WTC11 (cell line): ENCODE measurements around the gene TMEM80. TPM values are rescaled to one million over a fixed set of nuclear protein-coding genes. Genes with fewer than 3 reads are reported as not detected.

Source experiments
- ATAC-seq: fragments of 200-7000 bp; cut with Tn5 transposase; 2 replicates; pipeline ENCODE4 v1.10.0; 2021; ENCODE audit warnings: mild to moderate bottlenecking, moderate library complexity
- CTCF ChIA-PET: fragments of 300-600 bp; sonication (Branson Sonifier 250); formaldehyde crosslinking; loops from one replicate; lab custom pipeline; 2021; ENCODE audit warnings: antibody characterized with exemption; lab: Charles Lee
- POLR2A ChIA-PET: fragments of 350-600 bp; sonication (Branson Sonifier 250); formaldehyde crosslinking; loops from one replicate; lab custom pipeline; 2021; ENCODE audit warnings: antibody characterized with exemption; lab: Charles Lee
- DNase-seq: peaks from one replicate; pipeline ENCODE4 v3.0.0; 2021; ENCODE audit warnings: low spot score
- H3K27ac Mint-ChIP-seq: 2 replicates; pipeline ENCODE4 v1.8.0; 2021; ENCODE audit warnings: mixed read lengths
- H3K27me3 Mint-ChIP-seq: 2 replicates; pipeline ENCODE4 v1.8.0; 2021; ENCODE audit warnings: low read depth, mild to moderate bottlenecking, moderate library complexity, mixed read lengths
- H3K36me3 Mint-ChIP-seq: 2 replicates; pipeline ENCODE4 v1.8.0; 2021; ENCODE audit warnings: mixed read lengths
- H3K4me1 Mint-ChIP-seq: 2 replicates; pipeline ENCODE4 v1.8.0; 2022; ENCODE audit warnings: mixed read lengths
- H3K4me3 Mint-ChIP-seq: 2 replicates; pipeline ENCODE4 v1.8.0; 2021; ENCODE audit warnings: mild to moderate bottlenecking, moderate library complexity, mixed read lengths
- H3K9me3 Mint-ChIP-seq: 2 replicates; pipeline ENCODE4 v1.8.0; 2021; ENCODE audit warnings: mixed read lengths
- ATF3 ChIP-seq: sonication (generic); formaldehyde crosslinking; conservative IDR thresholded peaks from 2 replicates; pipeline ENCODE4 v1.8.1; 2022; ENCODE audit warnings: mild to moderate bottlenecking, missing genetic modification reagents
- E2F1 ChIP-seq: sonication (generic); formaldehyde crosslinking; IDR thresholded peaks from 2 replicates; pipeline ENCODE4 v1.8.0; 2022; ENCODE audit warnings: mild to moderate bottlenecking, missing genetic modification reagents
- ERG ChIP-seq: fragments of 250-450 bp; sonication (Bioruptor Pico); IDR thresholded peaks from 2 replicates; pipeline ENCODE4 v1.8.0; 2021; ENCODE audit warnings: mild to moderate bottlenecking
- FOXJ3 ChIP-seq: sonication (generic); formaldehyde crosslinking; IDR thresholded peaks from 2 replicates; pipeline ENCODE4 v1.9.0; 2021; ENCODE audit warnings: missing genetic modification reagents, mild to moderate bottlenecking, borderline replicate concordance
- GABPB1 ChIP-seq: sonication (generic); formaldehyde crosslinking; IDR thresholded peaks from 2 replicates; pipeline ENCODE4 v1.8.1; 2023; ENCODE audit warnings: mild to moderate bottlenecking, missing genetic modification reagents
- NFE2L1 ChIP-seq: sonication (generic); formaldehyde crosslinking; IDR thresholded peaks from 2 replicates; pipeline ENCODE4 v1.8.1; 2023; ENCODE audit warnings: missing genetic modification reagents
- OVOL2 ChIP-seq: fragments of 250-450 bp; sonication (Bioruptor Pico); IDR thresholded peaks from 2 replicates; pipeline ENCODE4 v1.9.0; 2021; ENCODE audit warnings: mild to moderate bottlenecking, borderline replicate concordance
- TCF7 ChIP-seq: sonication (generic); formaldehyde crosslinking; IDR thresholded peaks from 2 replicates; pipeline ENCODE4 v1.8.0; 2022; ENCODE audit warnings: mild to moderate bottlenecking, low read depth, missing genetic modification reagents, moderate library complexity
- TEAD1 ChIP-seq: sonication (generic); formaldehyde crosslinking; IDR thresholded peaks from 2 replicates; pipeline ENCODE4 v1.8.0; 2022; ENCODE audit warnings: mild to moderate bottlenecking, missing genetic modification reagents
- ZMAT4 ChIP-seq: fragments of 250-450 bp; sonication (Bioruptor Pico); IDR thresholded peaks from 2 replicates; pipeline ENCODE4 v1.9.0; 2021; ENCODE audit warnings: mild to moderate bottlenecking
- ZNF423 ChIP-seq: fragments of 250-450 bp; sonication (Bioruptor Pico); IDR thresholded peaks from 2 replicates; pipeline ENCODE4 v2.1.2; 2022; ENCODE audit warnings: mild to moderate bottlenecking, moderate library complexity
- ZNF512 ChIP-seq: sonication (generic); formaldehyde crosslinking; IDR thresholded peaks from 2 replicates; pipeline ENCODE4 v1.8.1; 2022; ENCODE audit warnings: missing genetic modification reagents, borderline replicate concordance
- total RNA-seq: library from RNA; stranded (reverse); gene quantifications from 3 replicates; pipeline ENCODE4 v1.2.3, GENCODE V29; 2021
- TF ChIP-seq, protein P1 (sequence below): sonication (generic); formaldehyde crosslinking; IDR thresholded peaks from 2 replicates; pipeline ENCODE4 v1.8.1; 2023; ENCODE audit warnings: mild to moderate bottlenecking, missing genetic modification reagents
- TF ChIP-seq, protein P2 (sequence below): fragments of 250-450 bp; sonication (Bioruptor Pico); IDR thresholded peaks from 2 replicates; pipeline ENCODE4 v2.1.2; 2022; ENCODE audit warnings: mild to moderate bottlenecking, moderate library complexity
- TF ChIP-seq, protein P3 (sequence below): sonication (generic); formaldehyde crosslinking; IDR thresholded peaks from 2 replicates; pipeline ENCODE4 v1.8.0; 2023; ENCODE audit warnings: missing genetic modification reagents, mild to moderate bottlenecking, borderline replicate concordance
- TF ChIP-seq, protein P4 (sequence below): sonication (generic); formaldehyde crosslinking; IDR thresholded peaks from 2 replicates; pipeline ENCODE4 v1.8.0; 2022; ENCODE audit warnings: mild to moderate bottlenecking, missing genetic modification reagents

The TMEM80 gene
- total RNA-seq, 1 experiment from 2014 or later = 23.4 TPM

- Mint-ChIP-seq H3K9me3 (no peaks in the 10 kb centered on the region), H3K4me1 (no peaks in the 10 kb centered on the region), H3K4me3 (no peak overlapping the region), H3K27ac (peak overlapping the region; percentile 45; the same call in 1 of the 2 replicates), H3K36me3 (peaks cover 30% of the 10 kb centered on the region), H3K27me3 (no peaks in the 10 kb centered on the region)
- no peak for ATAC-seq
- TF ChIP-seq TCF7 (no peak), ATF3 (no peak), ZMAT4 (CRISPR knock-in tag) (no peak), TEAD1 (CRISPR knock-in tag) (no peak), FOXJ3 (CRISPR knock-in tag) (no peak), E2F1 (CRISPR knock-in tag) (no peak), GABPB1 (CRISPR knock-in tag) (no peak), NFE2L1 (CRISPR knock-in tag) (no peak), ZNF512 (no peak), ZNF423 (no peak), ERG (CRISPR knock-in tag) (no peak), OVOL2 (CRISPR knock-in tag) (no peak)
- TF ChIP-seq, protein P1, sequence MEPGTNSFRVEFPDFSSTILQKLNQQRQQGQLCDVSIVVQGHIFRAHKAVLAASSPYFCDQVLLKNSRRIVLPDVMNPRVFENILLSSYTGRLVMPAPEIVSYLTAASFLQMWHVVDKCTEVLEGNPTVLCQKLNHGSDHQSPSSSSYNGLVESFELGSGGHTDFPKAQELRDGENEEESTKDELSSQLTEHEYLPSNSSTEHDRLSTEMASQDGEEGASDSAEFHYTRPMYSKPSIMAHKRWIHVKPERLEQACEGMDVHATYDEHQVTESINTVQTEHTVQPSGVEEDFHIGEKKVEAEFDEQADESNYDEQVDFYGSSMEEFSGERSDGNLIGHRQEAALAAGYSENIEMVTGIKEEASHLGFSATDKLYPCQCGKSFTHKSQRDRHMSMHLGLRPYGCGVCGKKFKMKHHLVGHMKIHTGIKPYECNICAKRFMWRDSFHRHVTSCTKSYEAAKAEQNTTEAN (CRISPR knock-in tag) = no peak
- TF ChIP-seq, protein P2, sequence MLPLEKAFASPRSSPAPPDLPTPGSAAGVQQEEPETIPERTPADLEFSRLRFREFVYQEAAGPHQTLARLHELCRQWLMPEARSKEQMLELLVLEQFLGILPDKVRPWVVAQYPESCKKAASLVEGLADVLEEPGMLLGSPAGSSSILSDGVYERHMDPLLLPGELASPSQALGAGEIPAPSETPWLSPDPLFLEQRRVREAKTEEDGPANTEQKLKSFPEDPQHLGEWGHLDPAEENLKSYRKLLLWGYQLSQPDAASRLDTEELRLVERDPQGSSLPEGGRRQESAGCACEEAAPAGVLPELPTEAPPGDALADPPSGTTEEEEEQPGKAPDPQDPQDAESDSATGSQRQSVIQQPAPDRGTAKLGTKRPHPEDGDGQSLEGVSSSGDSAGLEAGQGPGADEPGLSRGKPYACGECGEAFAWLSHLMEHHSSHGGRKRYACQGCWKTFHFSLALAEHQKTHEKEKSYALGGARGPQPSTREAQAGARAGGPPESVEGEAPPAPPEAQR (CRISPR knock-in tag) = no peak
- TF ChIP-seq, protein P3, sequence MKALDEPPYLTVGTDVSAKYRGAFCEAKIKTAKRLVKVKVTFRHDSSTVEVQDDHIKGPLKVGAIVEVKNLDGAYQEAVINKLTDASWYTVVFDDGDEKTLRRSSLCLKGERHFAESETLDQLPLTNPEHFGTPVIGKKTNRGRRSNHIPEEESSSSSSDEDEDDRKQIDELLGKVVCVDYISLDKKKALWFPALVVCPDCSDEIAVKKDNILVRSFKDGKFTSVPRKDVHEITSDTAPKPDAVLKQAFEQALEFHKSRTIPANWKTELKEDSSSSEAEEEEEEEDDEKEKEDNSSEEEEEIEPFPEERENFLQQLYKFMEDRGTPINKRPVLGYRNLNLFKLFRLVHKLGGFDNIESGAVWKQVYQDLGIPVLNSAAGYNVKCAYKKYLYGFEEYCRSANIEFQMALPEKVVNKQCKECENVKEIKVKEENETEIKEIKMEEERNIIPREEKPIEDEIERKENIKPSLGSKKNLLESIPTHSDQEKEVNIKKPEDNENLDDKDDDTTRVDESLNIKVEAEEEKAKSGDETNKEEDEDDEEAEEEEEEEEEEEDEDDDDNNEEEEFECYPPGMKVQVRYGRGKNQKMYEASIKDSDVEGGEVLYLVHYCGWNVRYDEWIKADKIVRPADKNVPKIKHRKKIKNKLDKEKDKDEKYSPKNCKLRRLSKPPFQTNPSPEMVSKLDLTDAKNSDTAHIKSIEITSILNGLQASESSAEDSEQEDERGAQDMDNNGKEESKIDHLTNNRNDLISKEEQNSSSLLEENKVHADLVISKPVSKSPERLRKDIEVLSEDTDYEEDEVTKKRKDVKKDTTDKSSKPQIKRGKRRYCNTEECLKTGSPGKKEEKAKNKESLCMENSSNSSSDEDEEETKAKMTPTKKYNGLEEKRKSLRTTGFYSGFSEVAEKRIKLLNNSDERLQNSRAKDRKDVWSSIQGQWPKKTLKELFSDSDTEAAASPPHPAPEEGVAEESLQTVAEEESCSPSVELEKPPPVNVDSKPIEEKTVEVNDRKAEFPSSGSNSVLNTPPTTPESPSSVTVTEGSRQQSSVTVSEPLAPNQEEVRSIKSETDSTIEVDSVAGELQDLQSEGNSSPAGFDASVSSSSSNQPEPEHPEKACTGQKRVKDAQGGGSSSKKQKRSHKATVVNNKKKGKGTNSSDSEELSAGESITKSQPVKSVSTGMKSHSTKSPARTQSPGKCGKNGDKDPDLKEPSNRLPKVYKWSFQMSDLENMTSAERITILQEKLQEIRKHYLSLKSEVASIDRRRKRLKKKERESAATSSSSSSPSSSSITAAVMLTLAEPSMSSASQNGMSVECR (CRISPR knock-in tag) = no peak
- TF ChIP-seq, protein P4, sequence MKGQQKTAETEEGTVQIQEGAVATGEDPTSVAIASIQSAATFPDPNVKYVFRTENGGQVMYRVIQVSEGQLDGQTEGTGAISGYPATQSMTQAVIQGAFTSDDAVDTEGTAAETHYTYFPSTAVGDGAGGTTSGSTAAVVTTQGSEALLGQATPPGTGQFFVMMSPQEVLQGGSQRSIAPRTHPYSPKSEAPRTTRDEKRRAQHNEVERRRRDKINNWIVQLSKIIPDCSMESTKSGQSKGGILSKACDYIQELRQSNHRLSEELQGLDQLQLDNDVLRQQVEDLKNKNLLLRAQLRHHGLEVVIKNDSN = no peak
- POLR2A ChIA-PET = no interaction called here
- no peak for DNase-seq
- CTCF ChIA-PET = no interaction called here
Measured at GRCh38 chr11:655036-655726, 40.4 kb upstream of the TMEM80 start.
